GM12865 (cell line): Measurements from ENCODE around the gene ATP13A4.

Source experiments
- DNase-seq: peaks from one replicate; pipeline ENCODE4 v3.0.0; 2010; ENCODE audit warnings: low read depth
- H3K4me3 ChIP-seq: 2 replicates; pipeline ENCODE4 v1.5.1; 2011; ENCODE audit warnings: mild to moderate bottlenecking, low read depth, low read length, control low read depth
- CTCF ChIP-seq: IDR thresholded peaks from 2 replicates; pipeline ENCODE4 v1.5.1; 2011; ENCODE audit warnings: low read length, control low read depth, low read depth, inconsistent platforms; ENCODE audit not compliant: insufficient read depth; ENCODE audit errors: missing control alignments

Gene ATP13A4

GRCh38 chr3:193502871-193503270, 51.8 kb downstream of the ATP13A4 start:
- no peak overlapping the region for H3K4me3 ChIP-seq
- DNase-seq, result no peak
- TF ChIP-seq CTCF, result no peak

GRCh38 chr3:193499801-193500485, 54.8 kb downstream of the ATP13A4 start:
- TF ChIP-seq CTCF, result no peak
- no peak for DNase-seq
- no peak overlapping the region for H3K4me3 ChIP-seq

GRCh38 chr3:193499136-193499770, 55.4 kb downstream of the ATP13A4 start:
- H3K4me3 ChIP-seq, result no peak overlapping the region
- DNase-seq, result no peak
- no peak for TF ChIP-seq CTCF

- H3K4me3 ChIP-seq, result no peak overlapping the region
- TF ChIP-seq CTCF, result no peak
- DNase-seq, result no peak
These were observed 56.5 kb downstream of the ATP13A4 start for GRCh38 chr3:193498215-193498614.

- no peak overlapping the region for H3K4me3 ChIP-seq
- no peak for DNase-seq
- no peak for TF ChIP-seq CTCF
These were observed 58.0 kb downstream of the ATP13A4 start for GRCh38 chr3:193496658-193497057.

- DNase-seq, result no peak
- no peak for TF ChIP-seq CTCF
- H3K4me3 ChIP-seq, result no peak overlapping the region
These were observed 63.7 kb downstream of the ATP13A4 start for GRCh38 chr3:193491026-193491425.

- TF ChIP-seq CTCF, result no peak
- no peak overlapping the region for H3K4me3 ChIP-seq
- DNase-seq, result no peak
These were observed 64.1 kb downstream of the ATP13A4 start for GRCh38 chr3:193490580-193490979.
